ENCODE data around the gene PEX14.

The PEX14 gene

DNA sequence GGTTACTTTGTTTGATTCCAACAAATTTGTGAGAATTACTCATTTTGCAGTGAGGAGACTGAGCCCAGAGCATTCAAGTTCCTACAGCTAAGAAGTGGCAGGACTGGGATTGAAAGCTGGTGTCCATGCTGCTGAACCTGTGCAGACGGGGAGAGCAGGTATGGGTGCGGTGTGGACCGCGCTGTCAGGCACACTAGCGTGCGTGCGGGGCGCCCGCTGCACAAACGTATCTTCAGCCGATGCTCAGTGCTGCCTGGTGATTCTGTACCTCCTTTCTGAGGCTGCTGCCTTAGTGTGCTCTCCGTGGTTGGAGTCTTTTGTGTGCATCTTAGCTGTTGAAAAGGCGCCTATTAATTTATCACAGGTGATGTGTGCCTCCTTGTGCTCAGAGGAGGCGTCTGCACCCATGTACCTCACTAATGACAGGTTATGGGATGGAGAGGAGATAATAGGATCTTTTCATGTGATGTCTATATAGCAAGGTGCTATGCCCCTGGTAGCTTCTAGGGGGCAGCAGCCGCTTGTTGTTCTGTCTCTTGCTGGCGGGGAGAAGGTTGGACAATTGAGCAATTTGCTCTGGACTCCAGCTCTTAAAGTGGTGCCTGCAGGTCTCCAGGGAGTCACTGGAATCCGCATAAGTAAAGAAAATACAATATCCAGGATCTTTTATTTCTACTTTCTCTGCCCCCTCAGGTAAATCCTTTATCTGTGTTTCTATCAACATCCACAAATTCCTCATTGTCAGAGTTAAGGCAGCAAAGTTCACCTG lies 32.5 kb downstream of the PEX14 start:
- Histone ChIP-seq H3K4me3 (ENCODE audit: low read depth, low read length) (no peak overlapping the region), H3K9me3 (no peaks in the 10 kb centered on the region), H3K4me1 (peaks cover 12% of the 10 kb centered on the region), H3K36me3 (no peaks in the 10 kb centered on the region), H3K27me3 (no peaks in the 10 kb centered on the region)
- TF ChIP-seq, protein P1, sequence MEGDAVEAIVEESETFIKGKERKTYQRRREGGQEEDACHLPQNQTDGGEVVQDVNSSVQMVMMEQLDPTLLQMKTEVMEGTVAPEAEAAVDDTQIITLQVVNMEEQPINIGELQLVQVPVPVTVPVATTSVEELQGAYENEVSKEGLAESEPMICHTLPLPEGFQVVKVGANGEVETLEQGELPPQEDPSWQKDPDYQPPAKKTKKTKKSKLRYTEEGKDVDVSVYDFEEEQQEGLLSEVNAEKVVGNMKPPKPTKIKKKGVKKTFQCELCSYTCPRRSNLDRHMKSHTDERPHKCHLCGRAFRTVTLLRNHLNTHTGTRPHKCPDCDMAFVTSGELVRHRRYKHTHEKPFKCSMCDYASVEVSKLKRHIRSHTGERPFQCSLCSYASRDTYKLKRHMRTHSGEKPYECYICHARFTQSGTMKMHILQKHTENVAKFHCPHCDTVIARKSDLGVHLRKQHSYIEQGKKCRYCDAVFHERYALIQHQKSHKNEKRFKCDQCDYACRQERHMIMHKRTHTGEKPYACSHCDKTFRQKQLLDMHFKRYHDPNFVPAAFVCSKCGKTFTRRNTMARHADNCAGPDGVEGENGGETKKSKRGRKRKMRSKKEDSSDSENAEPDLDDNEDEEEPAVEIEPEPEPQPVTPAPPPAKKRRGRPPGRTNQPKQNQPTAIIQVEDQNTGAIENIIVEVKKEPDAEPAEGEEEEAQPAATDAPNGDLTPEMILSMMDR (IDR thresholded peaks at IDR 0.05; ENCODE audit: low read depth, low read length) = peak; percentile 77
- DNase-seq = peak; percentile 67

DNA sequence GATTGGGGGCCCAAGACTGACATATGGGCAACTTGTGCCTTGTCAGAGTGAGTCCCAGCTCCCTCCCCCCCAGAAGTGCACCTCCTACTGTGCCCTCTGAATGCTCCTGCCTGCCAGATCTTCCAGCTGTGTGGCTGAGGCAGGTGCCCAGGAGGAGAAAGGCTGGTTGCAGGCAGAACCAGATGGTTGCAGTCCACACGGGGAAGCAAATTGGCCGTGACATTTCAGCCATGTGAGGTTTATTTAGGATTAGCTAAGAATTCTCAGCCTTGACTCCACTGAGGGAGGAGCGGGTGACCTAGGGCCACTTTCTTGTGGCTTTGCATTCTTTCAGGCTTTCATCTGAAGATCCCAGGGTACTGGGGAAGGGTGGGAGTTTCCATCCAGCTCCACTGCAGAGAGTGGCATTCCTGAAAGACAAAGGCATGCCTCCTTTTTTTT lies 33.8 kb downstream of the PEX14 start:
- peak; percentile 33 for DNase-seq
- Histone ChIP-seq H3K9me3 (no peaks in the 10 kb centered on the region), H3K4me1 (peaks cover 12% of the 10 kb centered on the region), H3K27me3 (no peaks in the 10 kb centered on the region), H3K36me3 (no peaks in the 10 kb centered on the region), H3K4me3 (ENCODE audit: low read depth, low read length) (no peak overlapping the region)
- TF ChIP-seq, protein P1 (IDR thresholded peaks at IDR 0.05; ENCODE audit: low read depth, low read length) = no peak

DNA sequence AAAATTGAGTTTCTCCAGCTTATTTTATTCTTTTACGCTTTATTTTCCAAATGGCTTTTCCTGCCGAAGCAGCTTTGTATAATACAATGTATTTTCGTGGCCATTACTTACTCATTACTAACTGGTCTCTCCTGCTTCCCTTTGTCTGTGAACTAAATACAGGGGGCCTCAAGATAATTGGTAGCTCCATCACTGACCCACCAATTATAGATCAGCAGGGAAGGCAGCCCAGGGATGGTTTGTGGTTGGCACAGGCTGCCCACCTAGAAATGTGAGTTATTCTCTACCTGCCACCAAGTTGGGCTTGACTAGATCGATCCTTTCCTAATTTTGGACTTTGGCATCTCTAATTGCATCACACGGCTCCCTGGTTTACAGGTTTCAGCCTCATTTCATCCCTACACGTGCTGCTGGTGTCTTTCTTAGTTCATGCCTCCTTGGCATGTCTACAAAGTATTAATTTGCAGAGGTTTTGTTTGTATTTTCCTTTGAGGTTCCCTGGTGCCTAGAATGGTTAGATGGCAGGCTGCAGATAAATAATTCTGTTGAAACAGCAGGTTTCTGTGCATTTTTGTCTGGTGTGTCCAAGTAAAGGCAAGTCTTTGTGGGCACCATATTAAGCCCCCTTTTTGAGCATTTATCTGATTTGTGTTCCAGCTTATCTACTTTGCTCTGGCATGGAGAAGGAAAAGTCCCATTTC lies 35.2 kb downstream of the PEX14 start:
- H3K36me3 ChIP-seq = no peaks in the 10 kb centered on the region
- no peaks in the 10 kb centered on the region for H3K9me3 ChIP-seq
- peaks cover 12% of the 10 kb centered on the region for H3K4me1 ChIP-seq
- H3K27me3 ChIP-seq = no peaks in the 10 kb centered on the region
- TF ChIP-seq, protein P1 (IDR thresholded peaks at IDR 0.05; ENCODE audit: low read depth, low read length) = no peak
- H3K4me3 ChIP-seq (ENCODE audit: low read depth, low read length) = no peak overlapping the region
- no peak for DNase-seq

GRCh38 chr1:10510520-10511493 lies 36.1 kb downstream of the PEX14 start:
- Histone ChIP-seq H3K36me3 (no peaks in the 10 kb centered on the region), H3K4me3 (ENCODE audit: low read depth, low read length) (peak overlapping the region; percentile 11), H3K9me3 (no peaks in the 10 kb centered on the region), H3K27me3 (no peaks in the 10 kb centered on the region), H3K4me1 (peaks cover 14% of the 10 kb centered on the region)
- peak; percentile 24 for DNase-seq
- TF ChIP-seq, protein P1 (IDR thresholded peaks at IDR 0.05; ENCODE audit: low read depth, low read length) = no peak

DNA sequence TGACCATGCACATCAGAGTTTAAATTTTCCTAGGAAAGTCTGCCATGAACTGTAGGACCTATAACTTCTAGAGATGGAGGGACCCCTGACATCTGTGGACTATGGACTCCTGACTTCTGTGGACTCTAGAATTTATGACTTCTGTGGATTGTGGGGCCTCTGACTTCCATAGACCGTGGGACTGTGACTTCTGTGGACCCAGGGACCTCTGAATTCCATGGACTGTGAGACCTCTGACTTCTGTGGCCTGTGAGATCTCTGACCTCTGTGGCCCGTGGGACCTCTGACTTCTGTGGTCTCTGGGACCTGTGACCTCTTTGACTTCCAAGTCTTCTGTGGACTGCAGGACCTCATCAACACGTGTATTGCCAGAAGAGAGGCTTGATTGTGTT lies 36.7 kb downstream of the PEX14 start:
- H3K4me3 ChIP-seq (ENCODE audit: low read depth, low read length) = no peak overlapping the region
- no peaks in the 10 kb centered on the region for H3K36me3 ChIP-seq
- peaks cover 18% of the 10 kb centered on the region for H3K4me1 ChIP-seq
- TF ChIP-seq, protein P1 (IDR thresholded peaks at IDR 0.05; ENCODE audit: low read depth, low read length) = no peak
- no peaks in the 10 kb centered on the region for H3K9me3 ChIP-seq
- no peaks in the 10 kb centered on the region for H3K27me3 ChIP-seq
- no peak for DNase-seq
